ENCODE results near the gene ANKRD36. TPM values are rescaled to one million over a fixed set of nuclear protein-coding genes. Genes with fewer than 3 reads are reported as not detected.
"Not testable (repeated sequence)": the region's sequence is repeated elsewhere in the genome, so short reads cannot be mapped to it uniquely, and the experiment has no call there.

Gene ANKRD36
- total and polyA plus RNA-seq, 10 of the 15 experiments (the other 5 are each of a cell fraction or from before 2014, with no cell fraction given) = 8.1 to 19.5 (median 13.0) TPM

- not testable (repeated sequence) for ATAC-seq
These were observed 31.1 kb downstream of the ANKRD36 start for GRCh38 chr2:97144016-97144415.

GRCh38 chr2:97166548-97166947 is 53.6 kb downstream of the ANKRD36 start:
- H3K36me3 ChIP-seq (ENCODE audit: control insufficient read depth in 2 of 2, insufficient read depth in 2 of 2, low read length in 1 of 2); DNase-seq (ENCODE audit: low read depth, low spot score); in situ Hi-C loops (cut with MboI); H3K4me1 ChIP-seq (ENCODE audit: control insufficient read depth, insufficient read depth, low read length); H3K27me3 ChIP-seq (replicated peaks in 1 of 2; ENCODE audit: control insufficient read depth in 2 of 2, insufficient read depth in 2 of 2, low read length in 1 of 2); H3K79me2 ChIP-seq (ENCODE audit: control insufficient read depth, insufficient read depth, low read length); H3K9me3 ChIP-seq (replicated peaks; ENCODE audit: control insufficient read depth, insufficient read depth, low read length); H2AFZ ChIP-seq (ENCODE audit: control insufficient read depth, low read depth, low read length); H3K4me3 ChIP-seq; ATAC-seq; BruUV-seq (replicated peaks); intact Hi-C loops (cut with micrococcal nuclease; ENCODE audit: unreplicated experiment); CTCF ChIA-PET; H3K27ac ChIP-seq (ENCODE audit: control insufficient read depth, insufficient read depth); H3K4me2 ChIP-seq (ENCODE audit: control insufficient read depth, insufficient read depth); SMC1A ChIA-PET (ENCODE audit: uncharacterized antibody, unreplicated experiment); POLR2A ChIA-PET; RAD21 ChIA-PET (ENCODE audit: unreplicated experiment); H3K9ac ChIP-seq (ENCODE audit: control insufficient read depth, insufficient read depth, low read length); H4K20me1 ChIP-seq (ENCODE audit: control insufficient read depth, insufficient read depth); FAIRE-seq: not testable (repeated sequence)
- WGBS (ENCODE audit: insufficient coverage, insufficient replicate concordance, low lambda C conversion rate, missing lambda C conversion rate) = 61% methylated on average over 2 of the region's 3 CpGs

More at GRCh38 chr2:97144016-97144415, 31.1 kb downstream of the ANKRD36 start:
- H3K36me3 ChIP-seq (ENCODE audit: control insufficient read depth in 2 of 2, insufficient read depth in 2 of 2, low read length in 1 of 2); H3K4me3 ChIP-seq; RAD21 ChIA-PET (ENCODE audit: unreplicated experiment); CTCF ChIA-PET; in situ Hi-C loops (cut with MboI); BruUV-seq (replicated peaks); FAIRE-seq; H3K9me3 ChIP-seq (replicated peaks; ENCODE audit: control insufficient read depth, insufficient read depth, low read length); H3K4me1 ChIP-seq (ENCODE audit: control insufficient read depth, insufficient read depth, low read length); H3K79me2 ChIP-seq (ENCODE audit: control insufficient read depth, insufficient read depth, low read length); H2AFZ ChIP-seq (ENCODE audit: control insufficient read depth, low read depth, low read length); H3K27ac ChIP-seq (ENCODE audit: control insufficient read depth, insufficient read depth); POLR2A ChIA-PET; H4K20me1 ChIP-seq (ENCODE audit: control insufficient read depth, insufficient read depth); SMC1A ChIA-PET (ENCODE audit: uncharacterized antibody, unreplicated experiment); H3K9ac ChIP-seq (ENCODE audit: control insufficient read depth, insufficient read depth, low read length); DNase-seq (ENCODE audit: low read depth, low spot score); H3K4me2 ChIP-seq (ENCODE audit: control insufficient read depth, insufficient read depth); intact Hi-C loops (cut with micrococcal nuclease; ENCODE audit: unreplicated experiment); H3K27me3 ChIP-seq (replicated peaks in 1 of 2; ENCODE audit: control insufficient read depth in 2 of 2, insufficient read depth in 2 of 2, low read length in 1 of 2): not testable (repeated sequence)
- WGBS (ENCODE audit: insufficient coverage, insufficient replicate concordance, low lambda C conversion rate, missing lambda C conversion rate) = 64% methylated on average over 3 of the region's 3 CpGs

GRCh38 chr2:97167938-97168337 is 55.0 kb downstream of the ANKRD36 start:
- CTCF ChIA-PET; intact Hi-C loops (cut with micrococcal nuclease; ENCODE audit: unreplicated experiment); FAIRE-seq: not testable (repeated sequence)

GRCh38 chr2:97168583-97168982 is 55.6 kb downstream of the ANKRD36 start:
- CTCF ChIA-PET; ATAC-seq; H3K4me2 ChIP-seq (ENCODE audit: control insufficient read depth, insufficient read depth); POLR2A ChIA-PET; H4K20me1 ChIP-seq (ENCODE audit: control insufficient read depth, insufficient read depth); BruUV-seq (replicated peaks); FAIRE-seq; H3K27me3 ChIP-seq (replicated peaks in 1 of 2; ENCODE audit: control insufficient read depth in 2 of 2, insufficient read depth in 2 of 2, low read length in 1 of 2); H2AFZ ChIP-seq (ENCODE audit: control insufficient read depth, low read depth, low read length); DNase-seq (ENCODE audit: low read depth, low spot score); intact Hi-C loops (cut with micrococcal nuclease; ENCODE audit: unreplicated experiment); H3K4me1 ChIP-seq (ENCODE audit: control insufficient read depth, insufficient read depth, low read length); H3K9ac ChIP-seq (ENCODE audit: control insufficient read depth, insufficient read depth, low read length); in situ Hi-C loops (cut with MboI); SMC1A ChIA-PET (ENCODE audit: uncharacterized antibody, unreplicated experiment); H3K4me3 ChIP-seq; RAD21 ChIA-PET (ENCODE audit: unreplicated experiment); H3K27ac ChIP-seq (ENCODE audit: control insufficient read depth, insufficient read depth); H3K9me3 ChIP-seq (replicated peaks; ENCODE audit: control insufficient read depth, insufficient read depth, low read length); H3K36me3 ChIP-seq (ENCODE audit: control insufficient read depth in 2 of 2, insufficient read depth in 2 of 2, low read length in 1 of 2); H3K79me2 ChIP-seq (ENCODE audit: control insufficient read depth, insufficient read depth, low read length): not testable (repeated sequence)
- 26% methylated on average over 2 of the region's 2 CpGs for WGBS (ENCODE audit: insufficient coverage, insufficient replicate concordance, low lambda C conversion rate, missing lambda C conversion rate)

More at GRCh38 chr2:97167938-97168337, 55.0 kb downstream of the ANKRD36 start:
- H4K20me1 ChIP-seq (ENCODE audit: control insufficient read depth, insufficient read depth); H3K79me2 ChIP-seq (ENCODE audit: control insufficient read depth, insufficient read depth, low read length); DNase-seq (ENCODE audit: low read depth, low spot score); H3K4me2 ChIP-seq (ENCODE audit: control insufficient read depth, insufficient read depth); H3K27me3 ChIP-seq (replicated peaks in 1 of 2; ENCODE audit: control insufficient read depth in 2 of 2, insufficient read depth in 2 of 2, low read length in 1 of 2); H3K27ac ChIP-seq (ENCODE audit: control insufficient read depth, insufficient read depth); H3K4me1 ChIP-seq (ENCODE audit: control insufficient read depth, insufficient read depth, low read length); ATAC-seq; H2AFZ ChIP-seq (ENCODE audit: control insufficient read depth, low read depth, low read length); H3K9ac ChIP-seq (ENCODE audit: control insufficient read depth, insufficient read depth, low read length); SMC1A ChIA-PET (ENCODE audit: uncharacterized antibody, unreplicated experiment); RAD21 ChIA-PET (ENCODE audit: unreplicated experiment); H3K4me3 ChIP-seq; POLR2A ChIA-PET; in situ Hi-C loops (cut with MboI); H3K9me3 ChIP-seq (replicated peaks; ENCODE audit: control insufficient read depth, insufficient read depth, low read length); BruUV-seq (replicated peaks); H3K36me3 ChIP-seq (ENCODE audit: control insufficient read depth in 2 of 2, insufficient read depth in 2 of 2, low read length in 1 of 2): not testable (repeated sequence)
- 73% methylated on average over 4 of the region's 4 CpGs for WGBS (ENCODE audit: insufficient coverage, insufficient replicate concordance, low lambda C conversion rate, missing lambda C conversion rate)
